Esophagus muscularis mucosa (tissue), 4 donors: ENCODE measurements around the gene BACE1-AS. TPM values are rescaled to one million over a fixed set of nuclear protein-coding genes. Genes with fewer than 3 reads are reported as not detected.
A peak's percentile ranks its signal among the peaks of the same experiment; 100 is the strongest.

Source experiments
- DNase-seq: peaks from one replicate; pipeline ENCODE4 v3.0.0-alpha.2; 2017; ENCODE audit errors: extremely low spot score
- H3K27ac ChIP-seq, 4 donors: fragments of 200-600 bp; sonication (generic); replicated peaks in 1 of 4; 1 replicate in 3 of 4; 2 replicates in 1 of 4; pipeline ENCODE4 v1.5.1; 2016 to 2019; ENCODE audit warnings: mild to moderate bottlenecking in 1 of 4
- H3K27me3 ChIP-seq, 4 donors: fragments of 200-600 bp; sonication (generic); one replicate each; pipeline versions ENCODE4 v1.5.1 to v1.6.0; 2016 to 2019
- H3K36me3 ChIP-seq, 4 donors: fragments of 200-600 bp; sonication (generic); one replicate each; pipeline ENCODE4 v1.5.1; 2016 to 2019
- H3K4me1 ChIP-seq, 4 donors: fragments of 200-600 bp; sonication (generic); one replicate each; pipeline ENCODE4 v1.5.1; 2016 to 2019
- H3K4me3 ChIP-seq, 4 donors: fragments of 200-600 bp; sonication (generic); 1 replicate in 2 of 4; 2 replicates in 2 of 4; pipeline ENCODE4 v1.5.1; 2016 to 2019; ENCODE audit warnings: mild to moderate bottlenecking in 4 of 4, moderate library complexity in 1 of 4
- H3K9me3 ChIP-seq, 4 donors: fragments of 200-600 bp; sonication (generic); 1 replicate in 3 of 4; 2 replicates in 1 of 4; pipeline ENCODE4 v1.5.1; 2016 to 2019
- CTCF ChIP-seq, 3 experiments: fragments of 200-600 bp in 2 of 3; fragments of 450-650 bp in 1 of 3; sonication (generic) in 2 of 3; IDR thresholded peaks; one replicate each; pipeline ENCODE4 v1.5.1; 2017 to 2019; ENCODE audit warnings: antibody characterized with exemption in 3 of 3, mild to moderate bottlenecking in 2 of 3, moderate library complexity in 1 of 3
- EP300 ChIP-seq: sonication (generic); formaldehyde crosslinking; IDR thresholded peaks from one replicate; pipeline ENCODE4 v1.6.1; 2017; ENCODE audit warnings: antibody characterized with exemption
- POLR2A ChIP-seq: fragments of 450-650 bp; IDR thresholded peaks from one replicate; pipeline ENCODE4 v1.6.1; 2017; ENCODE audit warnings: antibody characterized with exemption, moderate library complexity, mild to moderate bottlenecking, low read depth
- POLR2AphosphoS5 ChIP-seq, 2 donors: sonication (generic); formaldehyde crosslinking; IDR thresholded peaks; one replicate each; pipeline ENCODE4 v1.6.1; 2017; ENCODE audit warnings: antibody characterized with exemption in 2 of 2
- WGBS: methylation state at CpG from one replicate; pipeline ENCODE4 v1.1.5; 2018; 5-methylcytosine and 5-hydroxymethylcytosine counted together
- intact Hi-C: fragments of 100-400 bp; cut with DNase I; formaldehyde crosslinking; loops from one replicate; pipeline ENCODE4 v1.15.1; 2023
- total RNA-seq, 4 donors: library from RNA; depleted of rRNA; stranded (reverse); fragments of >200 nt; gene quantifications; one replicate each; pipeline versions ENCODE4 v1.1.0 to v1.2.1, GENCODE V29; 2016

BACE1-AS gene
- total RNA-seq, 4 donors from 2014 or later = 7.5 to 13.2 (median 11.1) TPM

- H3K9me3 ChIP-seq = no peaks in the 10 kb centered on the region
- TF ChIP-seq CTCF (IDR thresholded peaks at IDR 0.05) (no peak), EP300 (no peak), POLR2AphosphoS5 (IDR thresholded peaks at IDR 0.05) (no peak), POLR2A (no peak)
- 82% methylated on average over 12 of the region's 14 CpGs for WGBS
- H3K4me3 ChIP-seq = peak overlapping the region; percentile 73 to 98 (median 94)
- no peak for DNase-seq
- H3K4me1 ChIP-seq = peaks cover 21 to 42% (median 32%) of the 10 kb centered on the region in 4 donors
- peaks cover 0 to 7% (median 3%) of the 10 kb centered on the region in 4 donors for H3K36me3 ChIP-seq
- no peak overlapping the region for H3K27ac ChIP-seq
- H3K27me3 ChIP-seq = no peaks in the 10 kb centered on the region
- intact Hi-C loops = no loop called here
These were observed 23.0 kb downstream of the BACE1-AS start for GRCh38 chr11:117313828-117314768.

- TF ChIP-seq POLR2AphosphoS5 (IDR thresholded peaks at IDR 0.05) = no peak
- TF ChIP-seq POLR2A = no peak
- TF ChIP-seq EP300 = no peak
- no peak for TF ChIP-seq CTCF (IDR thresholded peaks at IDR 0.05)
- WGBS = 60% methylated on average over 1 of the region's 10 CpGs
- DNase-seq = no peak
- Histone ChIP-seq H3K4me3 (peak overlapping the region; percentile 73 to 98 (median 94)), H3K27ac (no peak overlapping the region), H3K36me3 (peaks cover 0 to 7% (median 3%) of the 10 kb centered on the region in 4 donors), H3K4me1 (peaks cover 21 to 42% (median 32%) of the 10 kb centered on the region in 4 donors), H3K9me3 (no peaks in the 10 kb centered on the region), H3K27me3 (no peaks in the 10 kb centered on the region)
- intact Hi-C loops = no loop called here
These were observed 23.7 kb downstream of the BACE1-AS start for GRCh38 chr11:117314840-117315239.

- peaks cover 0 to 4% (median under 1%) of the 10 kb centered on the region in 4 donors for H3K36me3 ChIP-seq
- H3K9me3 ChIP-seq = no peaks in the 10 kb centered on the region
- intact Hi-C loops = no loop called here
- WGBS = 5% methylated on average over 4 of the region's 62 CpGs
- H3K27me3 ChIP-seq = no peaks in the 10 kb centered on the region
- TF ChIP-seq POLR2AphosphoS5 (IDR thresholded peaks at IDR 0.05) (no peak), POLR2A (no peak), EP300 (no peak), CTCF (IDR thresholded peaks at IDR 0.05) (no peak)
- DNase-seq = no peak
- H3K27ac ChIP-seq = peak overlapping the region; percentile 60 to 77 (median 68)
- peaks cover 21 to 42% (median 32%) of the 10 kb centered on the region in 4 donors for H3K4me1 ChIP-seq
- peak overlapping the region; percentile 73 to 98 (median 94) for H3K4me3 ChIP-seq
These were observed 24.4 kb downstream of the BACE1-AS start for GRCh38 chr11:117315285-117316196.

GRCh38 chr11:117316197-117316961 lies 25.2 kb downstream of the BACE1-AS start, which contains the start of gene BACE1:
TSS of gene BACE1 (minus strand) at chr11:117316256. CDS start at chr11:117315795, 461 bp downstream.
- intact Hi-C loops = no loop called here
- Histone ChIP-seq H3K4me3 (peak within 1 kb of the TSS; percentile 73 to 98 (median 94)), H3K27me3 (no peaks in the 10 kb centered on the region), H3K36me3 (no peaks in the 10 kb centered on the region), H3K4me1 (peaks cover 21 to 42% (median 32%) of the 10 kb centered on the region in 4 donors), H3K9me3 (no peaks in the 10 kb centered on the region), H3K27ac (peak within 1 kb of the TSS; percentile 60 to 77 (median 68))
- WGBS = 18% methylated on average over 14 of the region's 29 CpGs
- DNase-seq = peak; percentile 94
- TF ChIP-seq EP300 = no peak
- no peak for TF ChIP-seq POLR2A
- peak; percentile 42 to 52 (median 50) for TF ChIP-seq CTCF (IDR thresholded peaks at IDR 0.05)
- TF ChIP-seq POLR2AphosphoS5 (IDR thresholded peaks at IDR 0.05) = peak; percentile 76 to 77
